ENCODE data around the gene VEPH1.

VEPH1 gene

DNA sequence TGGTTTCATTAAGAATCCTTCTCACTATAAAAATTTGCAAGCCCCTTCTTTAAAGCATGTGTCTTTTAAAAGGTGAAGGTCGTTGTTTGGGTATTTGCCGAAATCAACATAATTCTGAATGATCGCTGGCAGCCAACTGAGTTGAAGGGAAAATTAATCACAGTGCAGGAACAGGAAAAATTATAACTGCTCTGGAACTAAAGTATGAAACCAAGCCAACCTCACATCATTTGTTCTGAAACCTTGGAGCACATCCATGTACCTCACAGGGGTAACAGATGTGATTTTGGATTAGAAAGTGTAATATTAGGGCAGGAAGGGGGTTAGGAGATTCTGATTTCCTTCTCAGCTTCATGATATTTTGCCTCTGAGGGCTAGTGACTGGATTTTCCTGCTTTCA lies 118.7 kb downstream of the VEPH1 start:
- TF ChIP-seq, protein P1, sequence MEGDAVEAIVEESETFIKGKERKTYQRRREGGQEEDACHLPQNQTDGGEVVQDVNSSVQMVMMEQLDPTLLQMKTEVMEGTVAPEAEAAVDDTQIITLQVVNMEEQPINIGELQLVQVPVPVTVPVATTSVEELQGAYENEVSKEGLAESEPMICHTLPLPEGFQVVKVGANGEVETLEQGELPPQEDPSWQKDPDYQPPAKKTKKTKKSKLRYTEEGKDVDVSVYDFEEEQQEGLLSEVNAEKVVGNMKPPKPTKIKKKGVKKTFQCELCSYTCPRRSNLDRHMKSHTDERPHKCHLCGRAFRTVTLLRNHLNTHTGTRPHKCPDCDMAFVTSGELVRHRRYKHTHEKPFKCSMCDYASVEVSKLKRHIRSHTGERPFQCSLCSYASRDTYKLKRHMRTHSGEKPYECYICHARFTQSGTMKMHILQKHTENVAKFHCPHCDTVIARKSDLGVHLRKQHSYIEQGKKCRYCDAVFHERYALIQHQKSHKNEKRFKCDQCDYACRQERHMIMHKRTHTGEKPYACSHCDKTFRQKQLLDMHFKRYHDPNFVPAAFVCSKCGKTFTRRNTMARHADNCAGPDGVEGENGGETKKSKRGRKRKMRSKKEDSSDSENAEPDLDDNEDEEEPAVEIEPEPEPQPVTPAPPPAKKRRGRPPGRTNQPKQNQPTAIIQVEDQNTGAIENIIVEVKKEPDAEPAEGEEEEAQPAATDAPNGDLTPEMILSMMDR (IDR thresholded peaks at IDR 0.05; ENCODE audit: insufficient read depth, low read length, missing control alignments): no peak
- CTCF ChIA-PET: interaction anchor here (1.2 kb wide), 1 partner anchor 11 kb away, joined by 3 read pairs; no protein-coding TSS in a partner anchor

DNA sequence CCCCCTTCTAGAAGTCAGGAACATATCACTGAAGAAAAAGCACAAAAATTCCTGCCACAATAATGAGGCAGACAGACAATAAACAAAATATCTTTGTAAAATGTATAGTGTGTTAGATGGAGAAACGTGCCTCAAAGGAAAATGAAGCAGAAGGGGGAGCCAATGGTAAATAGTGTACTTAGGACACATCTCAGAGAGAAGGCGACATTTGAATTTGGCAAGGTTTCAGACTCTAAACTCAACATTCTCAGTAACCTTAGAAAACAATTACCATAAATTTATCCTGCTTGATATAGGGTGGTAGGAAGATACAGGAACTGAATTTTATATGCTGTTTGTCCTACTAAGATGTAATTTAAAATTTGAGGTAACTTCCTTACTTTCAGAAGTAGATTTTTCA lies 119.2 kb downstream of the VEPH1 start:
- TF ChIP-seq, protein P1 (IDR thresholded peaks at IDR 0.05; ENCODE audit: insufficient read depth, low read length, missing control alignments): no peak
- ChIA-PET CTCF (interaction anchor here (1.2 kb wide), 1 partner anchor 10 kb away, joined by 3 read pairs; no protein-coding TSS in a partner anchor), POLR2A (no interaction called here)
- DNase-seq (ENCODE audit: low read depth, low spot score): no peak
- no peak overlapping the region for H3K4me3 ChIP-seq (ENCODE audit: low read depth, low read length)

More for the DNA sequence above, 118.7 kb downstream of the VEPH1 start:
- no peak for DNase-seq (ENCODE audit: low read depth, low spot score)
- no peak overlapping the region for H3K4me3 ChIP-seq (ENCODE audit: low read depth, low read length)
- POLR2A ChIA-PET: no interaction called here

DNA sequence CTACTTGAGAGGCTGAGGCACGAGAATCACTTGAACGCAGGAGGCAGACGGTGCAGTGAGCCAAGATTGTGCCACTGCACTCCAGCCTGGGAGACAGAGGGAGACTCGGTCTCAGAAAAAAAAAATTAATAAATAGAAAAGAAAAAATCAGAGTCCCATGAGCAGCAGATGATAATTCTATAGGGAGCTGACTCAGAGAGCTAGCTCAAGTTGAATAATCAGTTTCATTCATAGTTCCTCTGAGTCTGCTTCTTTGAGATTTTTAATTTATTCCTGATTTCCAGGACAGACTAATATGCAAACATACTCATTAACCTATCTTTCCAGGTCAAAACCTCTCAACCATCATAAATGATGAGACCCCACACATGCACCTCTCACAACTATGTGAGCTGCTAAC lies 121.6 kb downstream of the VEPH1 start:
- no peak for DNase-seq (ENCODE audit: low read depth, low spot score)
- TF ChIP-seq, protein P1 (IDR thresholded peaks at IDR 0.05; ENCODE audit: insufficient read depth, low read length, missing control alignments): no peak
- no peak overlapping the region for H3K4me3 ChIP-seq (ENCODE audit: low read depth, low read length)
- POLR2A ChIA-PET: interaction anchor here (0.7 to 0.8 kb wide), 2 partner anchors 56 to 221 kb away, joined by 3 to 5 read pairs; no protein-coding TSS in a partner anchor
- CTCF ChIA-PET: no interaction called here

DNA sequence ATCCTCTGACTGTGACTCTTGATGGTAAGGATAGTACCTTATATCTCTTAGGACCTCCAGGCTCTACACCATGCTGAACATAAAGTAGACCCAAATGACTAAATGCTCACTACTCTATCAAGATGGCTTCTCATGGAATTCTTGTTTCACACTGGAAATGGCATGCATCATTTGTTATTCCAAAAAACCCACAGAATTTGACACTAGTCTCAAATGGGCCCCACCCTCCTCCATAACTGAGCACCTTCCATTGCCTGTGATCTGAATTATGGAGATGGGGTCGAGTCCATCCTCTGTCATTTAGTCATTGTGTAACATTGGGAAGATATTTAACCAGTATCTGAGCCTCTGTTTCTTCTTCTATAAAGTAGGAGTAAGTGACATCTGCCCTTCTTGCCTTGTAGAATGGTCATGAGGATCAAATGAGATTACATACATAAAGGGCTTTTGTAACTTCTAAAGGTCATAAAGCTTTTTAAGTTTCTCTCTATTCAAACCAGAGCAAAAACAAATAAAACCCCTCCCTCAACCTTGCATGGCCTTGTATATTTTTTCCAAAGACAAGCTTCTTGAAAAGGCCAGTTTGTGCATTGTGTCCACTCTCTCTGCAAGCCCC lies 123.6 kb downstream of the VEPH1 start:
- ChIA-PET POLR2A (no interaction called here), CTCF (interaction anchor here (1.0 to 1.1 kb wide), 2 partner anchors 12 to 140 kb away, joined by 3 read pairs; no protein-coding TSS in a partner anchor)
- TF ChIP-seq, protein P1 (IDR thresholded peaks at IDR 0.05; ENCODE audit: insufficient read depth, low read length, missing control alignments): no peak
- DNase-seq (ENCODE audit: low read depth, low spot score): no peak
- H3K4me3 ChIP-seq (ENCODE audit: low read depth, low read length): no peak overlapping the region

DNA sequence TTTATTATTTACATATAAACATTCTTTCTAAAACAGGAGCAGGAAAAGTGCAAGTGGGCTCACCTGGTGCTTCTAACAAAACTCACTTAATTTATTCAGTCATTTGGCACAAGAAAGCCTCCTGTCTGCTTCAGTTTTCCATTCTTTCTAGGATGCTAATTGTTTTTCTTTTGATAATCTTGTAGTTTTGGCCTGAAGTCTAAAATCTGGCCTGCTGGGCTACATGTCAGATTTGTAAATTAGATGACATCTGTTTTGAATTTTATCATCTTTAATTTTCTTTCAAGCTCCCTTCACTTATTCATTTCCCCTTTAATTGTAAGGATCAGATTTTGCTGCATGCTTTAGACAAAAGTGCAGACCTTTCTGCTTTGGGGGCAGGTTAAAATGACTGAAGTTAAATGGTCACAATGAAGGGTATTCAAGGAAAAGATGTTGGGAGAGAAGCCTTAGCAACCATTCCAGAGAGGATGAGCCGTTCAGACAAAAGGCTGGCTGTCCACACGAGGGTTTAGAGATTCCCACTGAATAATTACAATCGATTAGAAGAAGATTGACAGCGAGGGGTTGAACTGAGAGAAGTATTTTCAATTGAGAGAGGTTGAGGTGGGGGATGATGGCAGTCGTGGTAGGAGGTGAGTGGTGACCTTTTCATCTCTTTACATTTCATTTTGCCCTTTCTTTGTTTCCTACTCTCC lies 126.5 kb downstream of the VEPH1 start:
- CTCF ChIA-PET: interaction anchor here (1.5 kb wide), 1 partner anchor 155 kb away, joined by 3 read pairs; no protein-coding TSS in a partner anchor

More for the DNA sequence above, 126.5 kb downstream of the VEPH1 start:
- DNase-seq (ENCODE audit: low read depth, low spot score): no peak
- H3K4me3 ChIP-seq (ENCODE audit: low read depth, low read length): no peak overlapping the region
- TF ChIP-seq, protein P1 (IDR thresholded peaks at IDR 0.05; ENCODE audit: insufficient read depth, low read length, missing control alignments): no peak
- POLR2A ChIA-PET: no interaction called here

Data from AG04449 (cell line).